Osteocyte (in vitro differentiated cells): ENCODE data around the gene GALNT2. TPM values are rescaled to one million over a fixed set of nuclear protein-coding genes. Genes with fewer than 3 reads are reported as not detected.

Experiments used
- DNase-seq: peaks from one replicate; pipeline ENCODE4 v3.0.0; 2021; ENCODE audit warnings: mixed read lengths; ENCODE audit not compliant: unreplicated experiment; ENCODE audit errors: extremely low spot score
- H3K27ac Mint-ChIP-seq: one replicate; pipeline ENCODE4 v1.8.0; 2021; ENCODE audit warnings: mild to moderate bottlenecking, mixed read lengths; ENCODE audit not compliant: unreplicated experiment
- H3K27me3 Mint-ChIP-seq: one replicate; pipeline ENCODE4 v1.8.0; 2021; ENCODE audit warnings: mixed read lengths; ENCODE audit not compliant: unreplicated experiment
- H3K36me3 Mint-ChIP-seq: one replicate; pipeline ENCODE4 v1.8.0; 2021; ENCODE audit warnings: mixed read lengths; ENCODE audit not compliant: unreplicated experiment
- H3K4me1 Mint-ChIP-seq: one replicate; pipeline ENCODE4 v1.8.0; 2021; ENCODE audit warnings: mixed read lengths; ENCODE audit not compliant: unreplicated experiment
- H3K4me3 Mint-ChIP-seq: one replicate; pipeline ENCODE4 v1.8.0; 2021; ENCODE audit warnings: mild to moderate bottlenecking, moderate library complexity, mixed read lengths; ENCODE audit not compliant: unreplicated experiment
- H3K9me3 Mint-ChIP-seq: one replicate; pipeline ENCODE4 v1.8.0; 2021; ENCODE audit warnings: mixed read lengths; ENCODE audit not compliant: unreplicated experiment
- total RNA-seq: library from RNA; stranded (reverse); gene quantifications from 2 replicates; pipeline ENCODE4 v1.2.1, GENCODE V29; 2021
- TF ChIP-seq, protein P1 (sequence below): fragments of 200-600 bp; sonication (generic); IDR thresholded peaks from 2 replicates; pipeline ENCODE4 v1.5.0; 2021; ENCODE audit warnings: antibody characterized with exemption, mild to moderate bottlenecking, moderate library complexity

Gene GALNT2
- total RNA-seq, 1 donor from 2014 or later, result 149 TPM

DNA sequence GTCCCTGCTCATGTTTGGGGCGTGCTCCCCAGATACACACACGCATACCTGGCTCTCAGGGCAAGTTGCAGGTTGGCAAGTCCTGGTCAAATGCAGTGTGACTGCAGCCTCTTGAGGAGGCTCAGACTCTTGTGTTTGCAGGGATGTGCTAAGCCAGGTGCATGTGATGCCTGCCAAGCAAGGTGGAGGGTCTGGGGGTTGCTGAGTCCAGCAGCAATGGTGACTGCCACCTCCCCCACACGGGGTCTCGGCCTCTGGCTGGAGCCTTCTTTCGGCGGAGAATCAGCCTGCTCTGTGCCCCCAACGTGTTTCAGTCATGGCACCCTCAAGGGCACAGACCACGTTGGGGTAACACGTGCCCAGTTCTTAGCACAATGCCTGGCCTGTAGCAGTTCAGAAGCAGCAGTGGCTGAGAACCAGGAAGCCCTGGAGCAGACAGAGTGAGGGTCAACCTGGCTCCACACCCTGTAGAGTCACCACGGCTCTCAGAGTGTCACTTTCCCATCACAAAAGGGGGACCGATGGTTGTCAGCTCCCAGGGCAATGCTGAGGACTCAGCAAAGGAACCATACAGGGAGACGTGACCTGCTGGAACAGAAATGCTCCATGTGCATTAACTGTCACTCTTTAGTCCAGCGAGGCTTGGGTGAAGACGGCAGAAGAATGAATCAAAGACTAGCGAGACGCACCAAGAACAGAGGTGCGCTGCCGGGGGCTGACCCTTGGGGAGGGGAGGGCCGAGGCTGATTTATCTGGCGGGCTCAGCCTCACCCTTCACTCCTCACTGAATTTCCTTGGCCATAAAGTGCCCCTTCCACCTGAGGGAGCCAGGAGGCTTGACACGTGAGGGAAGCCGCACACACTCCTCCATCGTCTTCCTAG, 250.1 kb downstream of the GALNT2 start:
- H3K27me3 Mint-ChIP-seq, result peaks cover 15% of the 10 kb centered on the region
- no peaks in the 10 kb centered on the region for H3K9me3 Mint-ChIP-seq
- TF ChIP-seq, protein P1, sequence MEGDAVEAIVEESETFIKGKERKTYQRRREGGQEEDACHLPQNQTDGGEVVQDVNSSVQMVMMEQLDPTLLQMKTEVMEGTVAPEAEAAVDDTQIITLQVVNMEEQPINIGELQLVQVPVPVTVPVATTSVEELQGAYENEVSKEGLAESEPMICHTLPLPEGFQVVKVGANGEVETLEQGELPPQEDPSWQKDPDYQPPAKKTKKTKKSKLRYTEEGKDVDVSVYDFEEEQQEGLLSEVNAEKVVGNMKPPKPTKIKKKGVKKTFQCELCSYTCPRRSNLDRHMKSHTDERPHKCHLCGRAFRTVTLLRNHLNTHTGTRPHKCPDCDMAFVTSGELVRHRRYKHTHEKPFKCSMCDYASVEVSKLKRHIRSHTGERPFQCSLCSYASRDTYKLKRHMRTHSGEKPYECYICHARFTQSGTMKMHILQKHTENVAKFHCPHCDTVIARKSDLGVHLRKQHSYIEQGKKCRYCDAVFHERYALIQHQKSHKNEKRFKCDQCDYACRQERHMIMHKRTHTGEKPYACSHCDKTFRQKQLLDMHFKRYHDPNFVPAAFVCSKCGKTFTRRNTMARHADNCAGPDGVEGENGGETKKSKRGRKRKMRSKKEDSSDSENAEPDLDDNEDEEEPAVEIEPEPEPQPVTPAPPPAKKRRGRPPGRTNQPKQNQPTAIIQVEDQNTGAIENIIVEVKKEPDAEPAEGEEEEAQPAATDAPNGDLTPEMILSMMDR, result no peak
- DNase-seq, result no peak
- H3K4me3 Mint-ChIP-seq, result no peak overlapping the region
- H3K4me1 Mint-ChIP-seq, result peaks cover 3% of the 10 kb centered on the region
- no peak overlapping the region for H3K27ac Mint-ChIP-seq
- H3K36me3 Mint-ChIP-seq, result no peaks in the 10 kb centered on the region

DNA sequence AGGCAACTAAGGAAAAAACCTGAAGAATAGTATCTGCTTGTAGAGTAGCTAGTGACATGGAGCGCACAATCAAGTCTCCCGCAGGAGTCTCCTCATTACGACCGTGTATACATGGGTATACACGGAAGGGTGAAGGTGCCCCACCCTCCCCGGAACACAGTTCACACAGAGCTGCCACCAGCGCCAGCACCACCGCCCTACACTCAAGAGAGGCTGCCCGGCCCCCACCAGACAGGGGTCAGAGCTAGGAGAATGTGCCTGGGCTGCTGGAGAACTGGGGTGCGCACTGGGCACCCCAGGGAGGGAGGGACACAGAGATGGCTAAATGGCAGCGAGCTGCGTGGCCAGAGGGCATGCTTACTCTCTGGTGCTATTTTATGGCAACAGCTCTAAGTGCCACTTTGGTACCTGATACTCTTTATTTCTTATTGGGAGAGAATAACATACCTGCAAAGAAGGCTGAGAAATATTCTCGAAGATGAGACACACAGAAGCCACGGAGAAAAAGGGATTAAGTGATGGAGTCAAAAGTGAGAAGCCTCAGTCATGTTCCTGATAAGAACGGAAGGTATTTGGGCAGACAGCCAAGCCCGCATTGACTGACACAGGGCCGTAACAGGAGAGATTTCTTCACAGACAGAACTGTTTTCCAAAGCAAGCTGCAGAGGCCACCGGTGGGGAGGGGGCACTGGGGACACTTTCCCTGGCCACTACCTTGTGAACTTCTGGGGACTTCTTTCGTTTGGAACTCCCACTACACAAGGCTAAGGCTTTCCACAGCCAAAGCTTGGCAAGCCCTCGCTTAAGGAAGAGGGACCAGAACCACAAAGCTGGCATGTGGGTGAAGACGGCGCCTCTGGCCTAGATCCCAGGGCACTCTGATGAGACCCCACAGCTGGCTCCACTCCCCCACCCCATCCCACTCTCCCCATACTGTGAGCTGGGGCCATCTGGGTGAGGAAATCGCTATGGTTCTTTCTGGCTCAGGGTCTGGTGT, 251.1 kb downstream of the GALNT2 start:
- TF ChIP-seq, protein P1, result no peak
- Mint-ChIP-seq H3K36me3 (no peaks in the 10 kb centered on the region), H3K9me3 (no peaks in the 10 kb centered on the region), H3K4me1 (peaks cover 3% of the 10 kb centered on the region), H3K27ac (no peak overlapping the region), H3K27me3 (peaks cover 14% of the 10 kb centered on the region), H3K4me3 (no peak overlapping the region)
- DNase-seq, result no peak

DNA sequence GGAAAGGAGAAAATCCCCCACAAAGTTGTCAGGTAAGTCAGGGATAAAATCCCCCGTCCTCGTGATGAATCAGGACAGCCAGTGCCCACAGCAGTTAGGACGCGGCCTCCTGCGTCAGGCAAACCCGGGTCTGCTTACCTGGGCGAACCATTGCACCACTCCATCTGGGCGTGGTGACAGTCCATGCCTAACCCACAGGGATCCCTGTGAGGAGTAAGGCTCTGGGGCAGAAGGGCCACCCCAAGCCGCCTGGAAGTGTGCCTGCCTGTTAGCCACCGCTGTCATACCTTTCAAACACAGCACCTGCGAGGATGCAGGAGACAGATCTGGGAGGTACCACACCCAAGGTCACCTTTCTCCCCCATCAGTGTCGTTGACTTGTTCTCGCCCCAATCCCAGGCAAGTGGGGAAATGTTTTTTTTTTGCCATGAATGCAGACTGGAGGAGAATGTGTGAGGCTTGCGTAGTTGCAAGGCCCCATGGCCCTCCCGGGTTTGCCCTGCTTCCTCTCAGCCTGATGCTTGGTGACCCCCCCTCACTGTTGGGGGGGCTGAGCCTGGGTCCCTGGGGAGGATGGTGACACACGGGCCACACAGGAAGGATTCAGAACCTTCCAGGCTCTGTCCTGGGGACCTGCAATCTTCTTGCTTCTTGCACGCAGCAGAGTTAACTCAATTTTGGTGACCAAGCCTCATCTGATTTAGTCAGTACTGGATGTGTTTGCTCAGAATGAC, 252.1 kb downstream of the GALNT2 start:
- H3K4me3 Mint-ChIP-seq, result no peak overlapping the region

DNA sequence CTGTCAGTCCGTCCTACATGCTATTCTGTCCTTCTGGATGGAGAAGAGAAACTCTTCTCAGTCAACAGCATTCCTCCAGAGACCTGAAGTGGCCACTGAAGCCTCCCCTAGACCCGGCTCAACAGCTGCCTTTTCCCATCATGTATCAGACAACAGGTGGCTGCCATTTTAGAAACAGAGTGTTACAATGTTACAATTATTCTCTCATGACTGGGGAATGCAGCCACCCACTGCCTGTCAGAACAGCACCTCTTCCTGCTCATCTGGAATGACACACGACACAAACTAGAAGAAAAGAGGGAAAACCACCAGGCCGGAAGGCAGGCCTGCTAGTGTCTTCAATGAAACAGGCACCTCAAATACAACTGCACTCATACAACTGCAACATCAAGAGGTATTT, 253.8 kb downstream of the GALNT2 start:
- no peaks in the 10 kb centered on the region for H3K4me1 Mint-ChIP-seq
- H3K9me3 Mint-ChIP-seq, result no peaks in the 10 kb centered on the region
- peaks cover 2% of the 10 kb centered on the region for H3K27me3 Mint-ChIP-seq
- no peak overlapping the region for H3K27ac Mint-ChIP-seq
- H3K4me3 Mint-ChIP-seq, result no peak overlapping the region
- H3K36me3 Mint-ChIP-seq, result no peaks in the 10 kb centered on the region
- TF ChIP-seq, protein P1, result no peak
- DNase-seq, result no peak

More for the DNA sequence above, 252.1 kb downstream of the GALNT2 start:
- no peak for DNase-seq
- H3K4me1 Mint-ChIP-seq, result no peaks in the 10 kb centered on the region
- no peaks in the 10 kb centered on the region for H3K9me3 Mint-ChIP-seq
- H3K36me3 Mint-ChIP-seq, result no peaks in the 10 kb centered on the region
- peaks cover 5% of the 10 kb centered on the region for H3K27me3 Mint-ChIP-seq
- H3K27ac Mint-ChIP-seq, result no peak overlapping the region
- TF ChIP-seq, protein P1, result no peak
